ENCODE results near the gene FBXO7. TPM values are rescaled to one million over a fixed set of nuclear protein-coding genes. Genes with fewer than 3 reads are reported as not detected.

The FBXO7 gene
- total and polyA plus RNA-seq, 2 experiments from 2014 or later: 38.6 to 68.5 TPM

GRCh38 chr22:32528316-32528715 lies 53.7 kb downstream of the FBXO7 start:
- Histone ChIP-seq H2AFZ (no peak overlapping the region), H3K9me2 (ENCODE audit: insufficient read depth) (no peaks in the 10 kb centered on the region), H3K36me3 (ENCODE audit: insufficient read depth) (no peaks in the 10 kb centered on the region), H3K27me3 (ENCODE audit: insufficient read depth) (no peaks in the 10 kb centered on the region), H3K27ac (ENCODE audit: low read depth) (no peak overlapping the region), H3K4me1 (ENCODE audit: insufficient read depth) (peaks cover 6% of the 10 kb centered on the region; the same call in 1 of the 2 replicates), H3K4me2 (no peak overlapping the region), H3K79me2 (replicated peaks; ENCODE audit: insufficient read depth) (no peaks in the 10 kb centered on the region), H3F3A (replicated peaks; ENCODE audit: low read depth) (no peaks in the 10 kb centered on the region; the same call in 1 of the 2 replicates), H4K20me1 (replicated peaks; ENCODE audit: insufficient read depth) (no peaks in the 10 kb centered on the region), H3K4me3 (no peak overlapping the region)
- Mint-ChIP-seq H3K4me3 (no peak overlapping the region), H3K27ac (no peak overlapping the region), H3K27me3 (ENCODE audit: insufficient read depth, low read depth, poor library complexity) (peaks cover 10% of the 10 kb centered on the region), H3K36me3 (ENCODE audit: low read depth) (0 out of 3 replicates have a peak, but pooled peaks cover 6% of the 10 kb centered on the region), H3K9me3 (peaks cover 2% of the 10 kb centered on the region; the same call in 1 of the 3 replicates), H3K4me1 (peaks cover 13% of the 10 kb centered on the region; the same call in 2 of the 3 replicates)
- no peak for ATAC-seq
- DNase-seq (ENCODE audit: low spot score): no peak
- TF ChIP-seq, protein P1, sequence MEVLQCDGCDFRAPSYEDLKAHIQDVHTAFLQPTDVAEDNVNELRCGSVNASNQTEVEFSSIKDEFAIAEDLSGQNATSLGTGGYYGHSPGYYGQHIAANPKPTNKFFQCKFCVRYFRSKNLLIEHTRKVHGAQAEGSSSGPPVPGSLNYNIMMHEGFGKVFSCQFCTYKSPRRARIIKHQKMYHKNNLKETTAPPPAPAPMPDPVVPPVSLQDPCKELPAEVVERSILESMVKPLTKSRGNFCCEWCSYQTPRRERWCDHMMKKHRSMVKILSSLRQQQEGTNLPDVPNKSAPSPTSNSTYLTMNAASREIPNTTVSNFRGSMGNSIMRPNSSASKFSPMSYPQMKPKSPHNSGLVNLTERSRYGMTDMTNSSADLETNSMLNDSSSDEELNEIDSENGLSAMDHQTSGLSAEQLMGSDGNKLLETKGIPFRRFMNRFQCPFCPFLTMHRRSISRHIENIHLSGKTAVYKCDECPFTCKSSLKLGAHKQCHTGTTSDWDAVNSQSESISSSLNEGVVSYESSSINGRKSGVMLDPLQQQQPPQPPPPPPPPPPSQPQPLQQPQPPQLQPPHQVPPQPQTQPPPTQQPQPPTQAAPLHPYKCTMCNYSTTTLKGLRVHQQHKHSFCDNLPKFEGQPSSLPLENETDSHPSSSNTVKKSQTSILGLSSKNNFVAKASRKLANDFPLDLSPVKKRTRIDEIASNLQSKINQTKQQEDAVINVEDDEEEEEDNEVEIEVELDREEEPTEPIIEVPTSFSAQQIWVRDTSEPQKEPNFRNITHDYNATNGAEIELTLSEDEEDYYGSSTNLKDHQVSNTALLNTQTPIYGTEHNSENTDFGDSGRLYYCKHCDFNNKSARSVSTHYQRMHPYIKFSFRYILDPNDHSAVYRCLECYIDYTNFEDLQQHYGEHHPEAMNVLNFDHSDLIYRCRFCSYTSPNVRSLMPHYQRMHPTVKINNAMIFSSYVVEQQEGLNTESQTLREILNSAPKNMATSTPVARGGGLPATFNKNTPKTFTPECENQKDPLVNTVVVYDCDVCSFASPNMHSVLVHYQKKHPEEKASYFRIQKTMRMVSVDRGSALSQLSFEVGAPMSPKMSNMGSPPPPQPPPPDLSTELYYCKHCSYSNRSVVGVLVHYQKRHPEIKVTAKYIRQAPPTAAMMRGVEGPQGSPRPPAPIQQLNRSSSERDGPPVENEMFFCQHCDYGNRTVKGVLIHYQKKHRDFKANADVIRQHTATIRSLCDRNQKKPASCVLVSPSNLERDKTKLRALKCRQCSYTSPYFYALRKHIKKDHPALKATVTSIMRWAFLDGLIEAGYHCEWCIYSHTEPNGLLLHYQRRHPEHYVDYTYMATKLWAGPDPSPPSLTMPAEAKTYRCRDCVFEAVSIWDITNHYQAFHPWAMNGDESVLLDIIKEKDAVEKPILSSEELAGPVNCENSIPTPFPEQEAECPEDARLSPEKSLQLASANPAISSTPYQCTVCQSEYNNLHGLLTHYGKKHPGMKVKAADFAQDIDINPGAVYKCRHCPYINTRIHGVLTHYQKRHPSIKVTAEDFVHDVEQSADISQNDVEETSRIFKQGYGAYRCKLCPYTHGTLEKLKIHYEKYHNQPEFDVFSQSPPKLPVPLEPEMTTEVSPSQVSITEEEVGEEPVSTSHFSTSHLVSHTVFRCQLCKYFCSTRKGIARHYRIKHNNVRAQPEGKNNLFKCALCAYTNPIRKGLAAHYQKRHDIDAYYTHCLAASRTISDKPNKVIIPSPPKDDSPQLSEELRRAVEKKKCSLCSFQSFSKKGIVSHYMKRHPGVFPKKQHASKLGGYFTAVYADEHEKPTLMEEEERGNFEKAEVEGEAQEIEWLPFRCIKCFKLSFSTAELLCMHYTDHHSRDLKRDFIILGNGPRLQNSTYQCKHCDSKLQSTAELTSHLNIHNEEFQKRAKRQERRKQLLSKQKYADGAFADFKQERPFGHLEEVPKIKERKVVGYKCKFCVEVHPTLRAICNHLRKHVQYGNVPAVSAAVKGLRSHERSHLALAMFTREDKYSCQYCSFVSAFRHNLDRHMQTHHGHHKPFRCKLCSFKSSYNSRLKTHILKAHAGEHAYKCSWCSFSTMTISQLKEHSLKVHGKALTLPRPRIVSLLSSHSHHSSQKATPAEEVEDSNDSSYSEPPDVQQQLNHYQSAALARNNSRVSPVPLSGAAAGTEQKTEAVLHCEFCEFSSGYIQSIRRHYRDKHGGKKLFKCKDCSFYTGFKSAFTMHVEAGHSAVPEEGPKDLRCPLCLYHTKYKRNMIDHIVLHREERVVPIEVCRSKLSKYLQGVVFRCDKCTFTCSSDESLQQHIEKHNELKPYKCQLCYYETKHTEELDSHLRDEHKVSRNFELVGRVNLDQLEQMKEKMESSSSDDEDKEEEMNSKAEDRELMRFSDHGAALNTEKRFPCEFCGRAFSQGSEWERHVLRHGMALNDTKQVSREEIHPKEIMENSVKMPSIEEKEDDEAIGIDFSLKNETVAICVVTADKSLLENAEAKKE (CRISPR knock-in tag; IDR thresholded peaks at IDR 0.05): no peak
- TF ChIP-seq, protein P2, sequence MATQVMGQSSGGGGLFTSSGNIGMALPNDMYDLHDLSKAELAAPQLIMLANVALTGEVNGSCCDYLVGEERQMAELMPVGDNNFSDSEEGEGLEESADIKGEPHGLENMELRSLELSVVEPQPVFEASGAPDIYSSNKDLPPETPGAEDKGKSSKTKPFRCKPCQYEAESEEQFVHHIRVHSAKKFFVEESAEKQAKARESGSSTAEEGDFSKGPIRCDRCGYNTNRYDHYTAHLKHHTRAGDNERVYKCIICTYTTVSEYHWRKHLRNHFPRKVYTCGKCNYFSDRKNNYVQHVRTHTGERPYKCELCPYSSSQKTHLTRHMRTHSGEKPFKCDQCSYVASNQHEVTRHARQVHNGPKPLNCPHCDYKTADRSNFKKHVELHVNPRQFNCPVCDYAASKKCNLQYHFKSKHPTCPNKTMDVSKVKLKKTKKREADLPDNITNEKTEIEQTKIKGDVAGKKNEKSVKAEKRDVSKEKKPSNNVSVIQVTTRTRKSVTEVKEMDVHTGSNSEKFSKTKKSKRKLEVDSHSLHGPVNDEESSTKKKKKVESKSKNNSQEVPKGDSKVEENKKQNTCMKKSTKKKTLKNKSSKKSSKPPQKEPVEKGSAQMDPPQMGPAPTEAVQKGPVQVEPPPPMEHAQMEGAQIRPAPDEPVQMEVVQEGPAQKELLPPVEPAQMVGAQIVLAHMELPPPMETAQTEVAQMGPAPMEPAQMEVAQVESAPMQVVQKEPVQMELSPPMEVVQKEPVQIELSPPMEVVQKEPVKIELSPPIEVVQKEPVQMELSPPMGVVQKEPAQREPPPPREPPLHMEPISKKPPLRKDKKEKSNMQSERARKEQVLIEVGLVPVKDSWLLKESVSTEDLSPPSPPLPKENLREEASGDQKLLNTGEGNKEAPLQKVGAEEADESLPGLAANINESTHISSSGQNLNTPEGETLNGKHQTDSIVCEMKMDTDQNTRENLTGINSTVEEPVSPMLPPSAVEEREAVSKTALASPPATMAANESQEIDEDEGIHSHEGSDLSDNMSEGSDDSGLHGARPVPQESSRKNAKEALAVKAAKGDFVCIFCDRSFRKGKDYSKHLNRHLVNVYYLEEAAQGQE (IDR thresholded peaks at IDR 0.05; ENCODE audit: unreplicated experiment): no peak
- TF ChIP-seq EZH2phosphoT487 (IDR thresholded peaks at IDR 0.05; ENCODE audit: unreplicated experiment) (no peak), JUNB (IDR thresholded peaks at IDR 0.05; ENCODE audit: unreplicated experiment) (no peak), POLR2AphosphoS5 (IDR thresholded peaks at IDR 0.05; ENCODE audit: low read depth) (no peak), EZH2 (IDR thresholded peaks at IDR 0.05; ENCODE audit: low read depth, unreplicated experiment) (no peak), ZNF331 (CRISPR knock-in tag; IDR thresholded peaks at IDR 0.05; ENCODE audit: low read depth) (no peak), NANOG (IDR thresholded peaks at IDR 0.05; ENCODE audit: borderline replicate concordance) (no peak)
